ENCODE results near the gene AATK. TPM values are rescaled to one million over a fixed set of nuclear protein-coding genes. Genes with fewer than 3 reads are reported as not detected.

The AATK gene
- total and polyA plus RNA-seq, 2 donors (not counting 3 experiments of a cell fraction or from before 2014, with no cell fraction given) = 0.69 to 1.00 TPM

- Histone ChIP-seq H3K9me1 (replicated peaks; ENCODE audit: control insufficient read depth, extremely low read depth, insufficient read depth, low read length) (no peaks in the 10 kb centered on the region), H3K27ac (ENCODE audit: insufficient read depth, low read depth, low read length) (no peak overlapping the region), H3K36me3 (ENCODE audit: control insufficient read depth in 2 of 2, extremely low read depth in 1 of 2, insufficient read depth in 2 of 2, low read length in 2 of 2) (no peaks in the 10 kb centered on the region), H3K27me3 (ENCODE audit: control insufficient read depth in 2 of 2, insufficient read depth in 2 of 2, low read length in 2 of 2) (peaks cover 4% of the 10 kb centered on the region in 2 experiments), H3K9me3 (replicated peaks; ENCODE audit: control insufficient read depth, insufficient read depth, low read length) (no peaks in the 10 kb centered on the region), H3K9ac (replicated peaks; ENCODE audit: extremely low read depth, insufficient read depth, low read length) (no peak overlapping the region), H2AFZ (ENCODE audit: low read depth, low read length) (no peak overlapping the region), H3K4me2 (ENCODE audit: insufficient read depth, low read length) (no peak overlapping the region), H3K4me1 (ENCODE audit: control insufficient read depth, extremely low read depth, insufficient read depth, low read length) (peaks cover 7% of the 10 kb centered on the region), H4K20me1 (replicated peaks; ENCODE audit: control insufficient read depth, extremely low read depth, insufficient read depth, low read length) (no peaks in the 10 kb centered on the region), H3K79me2 (ENCODE audit: control insufficient read depth, insufficient read depth, low read length) (no peaks in the 10 kb centered on the region), H3K4me3 (replicated peaks in 1 of 3; ENCODE audit: insufficient read depth in 1 of 3, low read depth in 1 of 3, low read length in 3 of 3) (no peak overlapping the region)
- BruUV-seq (replicated peaks) = no TSS peak
- TF ChIP-seq GATA2 (IDR thresholded peaks at IDR 0.05; ENCODE audit: insufficient read depth, insufficient read length, low read depth, low read length) (no peak), CTCF (IDR thresholded peaks at IDR 0.05; ENCODE audit: extremely low read depth in 1 of 2, insufficient read depth in 1 of 2, low read depth in 1 of 2, low read length in 2 of 2) (no peak), EZH2 (IDR thresholded peaks at IDR 0.05; ENCODE audit: borderline replicate concordance, low read depth, low read length, severe bottlenecking) (no peak), FOS (IDR thresholded peaks at IDR 0.05; ENCODE audit: borderline replicate concordance, insufficient read depth, low read length) (no peak), JUN (IDR thresholded peaks at IDR 0.05; ENCODE audit: borderline replicate concordance, insufficient read depth, insufficient read length, low read depth) (no peak), MYC (IDR thresholded peaks at IDR 0.05; ENCODE audit: low read depth, low read length) (no peak), MAX (IDR thresholded peaks at IDR 0.05; ENCODE audit: insufficient read depth, insufficient read length) (no peak), POLR2AphosphoS5 (IDR thresholded peaks at IDR 0.05; ENCODE audit: insufficient read depth, low read depth, low read length) (no peak), POLR2A (IDR thresholded peaks at IDR 0.05; ENCODE audit: low read depth, low read length) (no peak)
- POLR2A ChIA-PET = no interaction called here
- DNase-seq (ENCODE audit: low read depth, low spot score) (no peak), FAIRE-seq (no peak)
- CTCF ChIA-PET = interaction anchor here (0.7 to 1.1 kb wide), 2 partner anchors 26 to 122 kb away, joined by 3 to 4 read pairs; partner anchors contain the start of genes NDUFAF8 and TEPSIN
- intact Hi-C loops (cut with micrococcal nuclease) (no loop called here), dilution Hi-C loops (cut with MboI; ENCODE audit: extremely low pct_ligation_motif_present, low sequenced_read_pairs) (no loop called here)
Observed at GRCh38 chr17:81116704-81117103, 49.3 kb downstream of the AATK start.

All from endothelial cell of umbilical vein (primary cell).